ENCODE measurements around the gene CMTR1.
"Not testable (repeated sequence)": the region's sequence is repeated elsewhere in the genome, so short reads cannot be mapped to it uniquely, and the experiment has no call there.

CMTR1 gene

DNA sequence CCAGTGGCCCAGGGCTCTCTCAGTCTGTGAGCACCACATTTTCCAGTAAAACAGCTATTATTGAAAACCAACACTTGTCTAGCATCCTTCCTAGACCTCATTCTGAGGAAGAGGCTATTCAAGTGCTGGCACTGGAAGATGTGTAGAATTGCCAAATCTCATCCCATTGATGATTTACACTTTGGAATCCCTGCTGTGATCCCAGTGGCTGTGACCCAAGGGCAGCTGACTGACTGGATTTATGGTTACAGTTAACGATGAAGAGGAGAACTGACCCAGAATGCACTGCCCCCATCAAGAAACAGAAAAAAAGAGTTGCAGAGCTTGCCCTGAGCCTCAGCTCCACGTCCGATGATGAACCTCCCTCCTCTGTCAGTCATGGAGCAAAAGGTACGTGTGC is 2.4 kb downstream of the CMTR1 start:
- H3K4me3 ChIP-seq (ENCODE audit: low read length): no peak overlapping the region
- no peak for DNase-seq (ENCODE audit: low read depth)
- no peak for TF ChIP-seq CTCF (conservative IDR thresholded peaks at IDR 0.05; ENCODE audit: low read length)

DNA sequence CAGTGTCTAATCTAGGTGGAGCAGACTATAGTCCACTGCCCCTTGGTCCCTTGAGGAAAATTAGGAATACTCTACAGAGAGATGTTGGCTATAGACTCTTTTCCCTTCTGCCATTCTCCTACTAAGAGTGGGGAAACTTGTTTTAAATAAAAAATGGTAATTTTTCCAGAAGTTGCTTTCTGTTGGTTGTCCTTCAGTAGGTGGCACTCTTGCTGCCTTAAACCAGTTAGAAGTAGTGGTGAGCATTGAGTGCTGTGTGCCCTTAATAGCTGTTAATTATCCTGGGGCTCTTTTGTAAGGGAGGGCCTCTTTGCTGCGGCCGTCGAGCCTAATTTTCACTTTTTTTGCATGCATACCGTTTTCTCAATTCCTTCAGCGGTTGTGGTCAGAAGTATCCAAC is 2.8 kb downstream of the CMTR1 start:
- DNase-seq (ENCODE audit: low read depth): no peak
- no peak overlapping the region for H3K4me3 ChIP-seq (ENCODE audit: low read length)
- TF ChIP-seq CTCF (conservative IDR thresholded peaks at IDR 0.05; ENCODE audit: low read length): no peak; the same call in 1 of the 2 replicates

DNA sequence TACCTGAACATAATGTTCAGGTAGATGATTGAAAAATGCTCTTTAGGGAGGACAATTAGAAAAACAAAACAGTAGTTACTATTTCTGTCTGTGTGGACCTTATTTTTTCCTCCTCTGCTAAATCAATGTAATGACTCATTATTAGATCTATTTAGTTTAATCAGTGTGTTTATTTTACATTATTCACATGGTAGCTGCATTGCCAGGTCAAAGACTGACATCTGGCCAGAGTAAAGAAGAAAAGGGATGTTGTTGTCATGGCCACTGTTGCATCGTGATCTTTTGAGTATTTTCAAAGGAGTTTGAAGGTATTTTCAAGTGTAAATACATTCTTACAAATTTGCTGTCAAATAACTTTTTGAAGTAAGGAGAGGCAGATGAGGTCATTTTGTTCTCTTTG is 5.9 kb downstream of the CMTR1 start:
- no peak overlapping the region for H3K4me3 ChIP-seq (ENCODE audit: low read length)
- DNase-seq (ENCODE audit: low read depth): no peak
- no peak for TF ChIP-seq CTCF (conservative IDR thresholded peaks at IDR 0.05; ENCODE audit: low read length)

DNA sequence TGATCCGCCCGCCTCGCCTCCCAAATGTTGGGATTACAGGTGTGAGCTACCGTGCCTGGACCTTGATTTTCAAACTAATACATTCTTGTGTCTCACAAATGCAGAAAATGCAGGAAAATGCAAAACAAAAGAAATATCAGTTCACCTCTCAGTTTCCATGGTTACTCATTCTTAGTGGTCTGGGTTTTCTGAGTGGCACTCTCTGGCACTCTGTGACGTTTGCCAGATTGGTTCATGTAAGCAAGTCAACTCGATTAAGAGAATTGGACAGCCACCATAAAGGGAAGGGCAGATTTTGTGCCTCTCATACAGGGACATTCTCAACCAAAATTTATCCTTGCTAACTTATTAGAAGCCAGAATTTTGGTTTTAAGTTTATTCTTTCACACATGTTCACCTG is 8.6 kb downstream of the CMTR1 start:
- no peak for TF ChIP-seq CTCF (conservative IDR thresholded peaks at IDR 0.05; ENCODE audit: low read length)
- no peak overlapping the region for H3K4me3 ChIP-seq (ENCODE audit: low read length)
- no peak for DNase-seq (ENCODE audit: low read depth)

- H3K4me3 ChIP-seq (ENCODE audit: low read length): peak overlapping the region; percentile 34
- no peak for DNase-seq (ENCODE audit: low read depth)
- TF ChIP-seq CTCF (conservative IDR thresholded peaks at IDR 0.05; ENCODE audit: low read length): no peak
These were observed 9.6 kb downstream of the CMTR1 start for GRCh38 chr6:37442416-37443215.

GRCh38 chr6:37443216-37443542 is 10.2 kb downstream of the CMTR1 start:
- peak overlapping the region; percentile 34 for H3K4me3 ChIP-seq (ENCODE audit: low read length)
- DNase-seq (ENCODE audit: low read depth): not testable (repeated sequence)

- H3K4me3 ChIP-seq (ENCODE audit: low read length): no peak overlapping the region
- no peak for TF ChIP-seq CTCF (conservative IDR thresholded peaks at IDR 0.05; ENCODE audit: low read length)
- DNase-seq (ENCODE audit: low read depth): no peak
These were observed 17.0 kb downstream of the CMTR1 start for GRCh38 chr6:37449984-37450383.
